Activated CD8-positive, alpha-beta memory T cell treated with anti-CD3 and anti-CD28 coated beads, Interleukin-2, amount 50 U/mL, for 24 hours (primary cell): Measurements from ENCODE around the gene LGMN.

ENCODE experiments used
- DNase-seq: peaks from one replicate; pipeline ENCODE4 v3.0.0-alpha.2; 2020; ENCODE audit errors: extremely low read depth

LGMN gene

GRCh38 chr14:92675976-92676375 lies 72.5 kb downstream of the LGMN start:
- no peak for DNase-seq

DNA sequence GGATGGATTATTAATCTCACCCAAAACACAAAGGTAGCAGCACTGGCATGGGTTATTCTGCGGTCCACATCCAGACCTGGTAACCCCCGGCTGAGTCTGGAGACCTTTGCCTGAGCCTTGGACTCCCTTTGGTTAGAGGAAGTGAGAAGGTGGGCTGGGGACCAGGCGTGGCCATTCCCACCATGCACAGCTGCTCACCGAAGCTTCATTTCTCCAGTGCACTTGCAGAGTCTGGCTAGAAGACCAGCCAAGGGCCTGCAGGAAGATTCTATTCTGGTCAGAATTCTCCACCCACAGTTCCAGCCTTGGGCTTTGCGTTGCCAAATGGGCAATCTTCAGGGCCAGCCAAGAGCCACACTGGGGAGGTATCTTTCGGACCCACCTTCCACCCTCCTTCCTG lies 73.0 kb downstream of the LGMN start:
- no peak for DNase-seq

GRCh38 chr14:92673601-92674150 lies 74.8 kb downstream of the LGMN start:
- DNase-seq = no peak

GRCh38 chr14:92670643-92671366 lies 77.6 kb downstream of the LGMN start:
- no peak for DNase-seq

- no peak for DNase-seq
These were observed 78.3 kb downstream of the LGMN start for GRCh38 chr14:92670160-92670559.

GRCh38 chr14:92668276-92668973 lies 80.0 kb downstream of the LGMN start:
- DNase-seq = no peak

- DNase-seq = no peak
These were observed 82.2 kb downstream of the LGMN start for GRCh38 chr14:92666251-92666650.

DNA sequence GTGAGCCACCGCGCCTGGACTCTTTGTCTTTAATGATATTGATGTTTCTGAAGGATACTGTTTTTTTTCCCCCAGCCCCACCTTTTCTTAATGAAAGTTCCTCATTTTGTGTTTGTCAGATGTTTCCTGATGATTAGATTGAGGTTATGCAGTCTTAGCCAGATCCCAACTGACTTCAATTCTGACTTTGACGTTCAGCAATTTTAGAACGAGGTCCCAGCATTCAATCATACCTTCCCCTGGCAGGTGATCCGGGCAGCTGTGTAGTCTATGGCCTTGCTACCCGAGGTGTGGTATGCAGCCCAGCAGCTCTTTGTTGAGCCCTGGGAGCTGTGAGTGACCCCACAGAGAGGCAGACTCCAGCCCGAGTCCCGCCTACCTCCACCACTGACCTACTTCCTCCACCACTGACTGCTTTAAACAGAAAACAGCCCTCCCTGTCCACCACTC lies 82.7 kb downstream of the LGMN start:
- DNase-seq = no peak

DNA sequence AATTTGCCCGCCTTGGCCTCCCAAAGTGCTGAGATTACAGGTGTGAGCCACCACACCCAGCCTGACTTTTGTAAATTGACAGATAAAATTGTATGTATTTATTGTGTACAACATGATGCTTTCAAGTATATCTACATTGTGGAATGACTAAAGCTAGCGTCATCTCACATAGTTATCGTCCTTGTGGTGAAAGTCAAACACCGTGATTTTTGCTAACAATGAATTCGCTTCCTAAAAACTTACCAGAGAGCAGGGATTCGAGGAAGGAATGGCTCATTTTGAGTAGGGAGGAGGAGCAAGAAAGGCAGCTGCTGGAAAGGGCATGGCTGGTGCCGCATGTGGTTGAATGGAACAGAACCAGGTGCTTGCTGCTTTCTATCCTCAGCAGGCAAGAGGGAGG lies 85.4 kb downstream of the LGMN start:
- no peak for DNase-seq

DNA sequence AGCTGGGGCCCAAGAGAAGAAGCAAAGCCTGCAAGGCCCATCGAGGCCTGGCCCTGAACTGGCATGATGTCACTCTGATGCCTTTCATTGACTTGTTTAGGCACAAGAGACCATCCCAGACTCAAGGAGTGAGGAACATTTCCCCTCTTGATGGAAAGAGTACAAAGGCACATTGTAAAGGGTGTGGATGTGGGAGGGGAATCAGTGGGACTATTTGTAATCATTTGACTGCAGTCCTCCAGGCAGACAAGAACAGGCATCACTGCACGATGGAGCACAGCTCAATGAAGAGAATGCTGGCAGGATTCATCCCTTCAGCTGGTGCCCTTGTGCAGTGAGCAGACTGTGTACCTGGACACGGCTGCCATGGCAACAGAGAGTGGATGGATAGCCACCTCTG lies 87.9 kb downstream of the LGMN start:
- DNase-seq = no peak

DNA sequence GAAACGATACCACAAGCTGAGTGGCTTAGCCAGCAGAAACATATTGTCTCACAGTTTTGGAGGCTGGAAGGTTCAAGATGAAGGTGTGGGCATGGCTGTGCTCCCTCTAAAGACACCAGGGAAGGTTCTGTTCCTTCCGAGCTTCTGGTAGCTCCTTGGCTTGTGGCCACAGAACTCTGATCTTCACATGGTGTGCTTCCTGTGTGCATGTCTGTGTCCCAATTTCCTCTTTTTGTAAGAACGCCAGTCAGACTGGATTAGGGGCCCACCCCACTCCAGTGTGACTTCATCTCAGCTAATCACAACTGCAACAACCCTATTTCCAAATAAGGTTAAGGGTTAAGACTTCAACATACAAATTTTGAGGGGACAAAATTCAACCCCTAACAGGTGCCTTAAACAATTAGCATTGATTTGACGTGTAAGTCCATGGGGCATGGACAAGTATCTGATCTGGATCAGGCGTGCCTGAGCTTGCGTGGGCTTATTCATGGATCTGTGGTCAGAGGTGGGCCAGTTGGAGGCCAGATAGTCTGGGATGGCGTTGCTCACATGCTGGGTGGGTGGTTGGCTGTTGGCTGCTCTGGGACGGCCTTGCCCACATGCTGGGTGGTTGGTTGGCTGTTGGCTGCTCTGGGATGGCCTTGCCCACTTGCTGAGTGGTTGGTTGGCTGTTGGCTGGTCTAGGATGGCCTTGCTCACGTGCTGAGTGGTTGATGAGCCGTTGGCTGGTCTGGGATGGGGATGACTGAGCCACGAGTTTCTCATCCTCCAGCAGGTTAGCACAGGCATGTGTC lies 88.5 kb downstream of the LGMN start:
- DNase-seq = no peak

DNA sequence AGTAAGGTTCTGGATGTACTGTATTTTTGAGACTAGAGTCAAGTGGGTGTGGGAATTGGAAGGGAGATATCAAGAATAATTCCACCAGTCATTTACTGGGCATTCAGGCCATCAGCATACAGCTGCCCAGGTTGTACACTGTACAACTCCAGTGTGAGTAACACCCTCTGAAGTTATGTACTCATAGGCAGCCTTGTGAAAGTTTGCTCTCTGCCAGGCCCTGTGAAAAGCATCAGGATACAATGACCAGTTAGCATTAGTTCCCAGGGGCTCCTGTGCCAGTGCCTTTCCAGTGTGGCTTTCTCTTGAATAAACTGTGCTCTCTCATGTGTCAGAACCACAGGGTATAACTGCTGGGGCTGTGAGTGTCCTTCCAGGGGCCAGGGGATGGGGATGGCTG lies 89.7 kb downstream of the LGMN start:
- no peak for DNase-seq

- DNase-seq = no peak
These were observed 90.3 kb downstream of the LGMN start for GRCh38 chr14:92658160-92658559.

DNA sequence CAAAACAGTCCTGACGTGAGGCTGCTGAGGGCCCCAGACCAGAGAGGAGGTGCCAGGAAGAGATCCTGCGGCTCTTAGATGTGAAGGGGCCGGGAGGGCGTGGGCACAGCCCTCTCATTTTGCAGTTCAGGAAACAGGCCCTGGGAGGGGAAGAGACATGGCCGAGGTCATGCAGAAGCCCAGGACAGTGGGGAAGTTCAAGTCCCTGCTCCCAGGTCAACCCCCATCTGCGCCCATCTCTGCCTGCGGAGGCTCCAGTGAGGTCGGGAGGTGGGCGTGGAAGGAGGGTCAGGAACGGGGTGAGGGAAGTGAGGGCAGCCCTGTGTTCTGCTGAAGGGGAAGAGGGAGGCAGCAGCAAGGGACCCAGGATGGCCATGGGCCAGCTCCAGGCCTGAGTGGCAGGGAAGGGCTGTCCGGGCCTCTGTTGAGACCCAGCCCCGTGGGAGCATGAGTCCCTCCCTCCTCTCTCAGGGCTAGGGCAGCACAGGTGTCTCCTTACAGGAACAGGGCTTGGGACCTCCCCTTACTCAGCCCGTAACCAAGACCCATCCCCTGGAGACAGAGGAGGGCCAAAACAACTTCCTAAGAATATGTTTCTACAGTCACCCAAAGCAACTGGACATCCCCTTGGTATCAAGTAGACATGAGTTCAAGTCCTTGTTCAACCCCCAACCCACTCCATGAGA lies 90.8 kb downstream of the LGMN start:
- no peak for DNase-seq

DNA sequence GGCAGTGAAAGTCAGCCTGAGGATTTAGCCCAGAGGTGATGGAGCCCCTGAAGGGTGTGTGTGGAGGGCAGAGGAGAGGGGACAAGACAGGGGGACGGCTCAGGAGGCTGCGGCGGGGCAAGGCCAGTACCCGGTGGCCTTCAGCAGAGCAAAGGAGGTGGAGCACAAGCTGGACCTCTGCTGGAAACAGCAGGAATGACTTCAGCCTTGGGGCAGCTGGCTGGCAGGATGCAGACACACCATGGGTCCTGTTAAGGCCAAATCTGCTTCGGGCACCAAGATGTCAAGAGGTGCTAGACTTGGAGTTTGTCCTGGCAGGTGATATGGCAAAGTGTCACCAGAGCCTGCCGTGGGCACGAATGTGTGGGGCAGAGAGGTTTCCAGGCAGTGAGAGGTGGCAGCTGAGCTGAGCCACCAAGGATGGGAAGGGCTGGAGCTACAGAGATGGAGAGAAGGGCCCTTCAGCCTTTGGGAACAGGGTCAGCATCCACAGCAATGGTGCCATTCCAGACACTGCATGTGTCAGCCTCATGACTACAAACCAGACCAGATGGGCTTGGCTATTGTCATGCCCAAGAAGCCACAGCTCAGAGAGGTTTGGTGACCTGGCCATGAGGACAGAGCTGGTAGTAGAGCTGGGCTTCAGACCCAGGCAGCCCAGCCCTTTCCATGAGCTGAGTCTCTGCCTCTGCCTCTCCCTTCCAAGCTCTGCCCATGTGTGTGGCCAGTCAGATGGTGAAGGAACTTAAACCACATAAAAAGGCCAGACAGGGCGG lies 91.9 kb downstream of the LGMN start:
- no peak for DNase-seq

DNA sequence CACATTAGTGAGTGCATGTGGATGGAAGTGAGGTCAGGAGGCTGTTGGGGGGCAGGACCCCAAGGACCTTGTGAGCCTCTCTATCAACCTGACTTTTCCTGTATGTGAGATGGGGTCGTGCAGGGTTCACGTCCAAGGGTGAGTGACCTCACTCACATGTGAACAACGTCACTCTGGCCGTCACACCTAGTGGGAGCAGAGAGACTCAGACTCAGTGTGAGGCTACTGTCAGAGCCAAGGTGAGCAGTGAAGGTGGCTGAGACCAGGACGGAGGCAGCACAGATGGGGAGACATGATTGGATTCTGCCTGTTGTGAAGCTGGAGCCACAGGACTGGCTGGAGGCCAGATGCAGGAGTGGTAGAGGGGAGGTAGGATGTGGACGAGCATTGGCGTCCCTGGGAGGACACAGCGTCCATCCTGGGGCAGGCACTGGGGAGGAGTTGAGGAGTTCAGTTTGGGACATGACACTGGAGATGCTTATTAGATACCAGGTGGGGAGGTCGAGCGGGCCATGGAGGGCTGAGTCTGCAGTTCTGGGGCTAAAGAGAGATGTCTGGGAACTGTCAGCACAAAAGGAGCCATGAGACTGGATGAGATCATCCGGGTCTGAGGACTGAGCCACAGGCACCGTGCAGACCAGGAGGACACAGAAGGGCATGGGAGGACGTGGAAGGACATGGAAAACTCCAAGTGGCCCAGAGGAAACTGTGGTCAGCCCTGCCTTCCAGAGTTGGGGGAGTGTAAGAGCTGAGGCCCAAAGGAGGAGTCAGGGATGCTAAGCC lies 92.8 kb downstream of the LGMN start:
- DNase-seq = no peak

DNA sequence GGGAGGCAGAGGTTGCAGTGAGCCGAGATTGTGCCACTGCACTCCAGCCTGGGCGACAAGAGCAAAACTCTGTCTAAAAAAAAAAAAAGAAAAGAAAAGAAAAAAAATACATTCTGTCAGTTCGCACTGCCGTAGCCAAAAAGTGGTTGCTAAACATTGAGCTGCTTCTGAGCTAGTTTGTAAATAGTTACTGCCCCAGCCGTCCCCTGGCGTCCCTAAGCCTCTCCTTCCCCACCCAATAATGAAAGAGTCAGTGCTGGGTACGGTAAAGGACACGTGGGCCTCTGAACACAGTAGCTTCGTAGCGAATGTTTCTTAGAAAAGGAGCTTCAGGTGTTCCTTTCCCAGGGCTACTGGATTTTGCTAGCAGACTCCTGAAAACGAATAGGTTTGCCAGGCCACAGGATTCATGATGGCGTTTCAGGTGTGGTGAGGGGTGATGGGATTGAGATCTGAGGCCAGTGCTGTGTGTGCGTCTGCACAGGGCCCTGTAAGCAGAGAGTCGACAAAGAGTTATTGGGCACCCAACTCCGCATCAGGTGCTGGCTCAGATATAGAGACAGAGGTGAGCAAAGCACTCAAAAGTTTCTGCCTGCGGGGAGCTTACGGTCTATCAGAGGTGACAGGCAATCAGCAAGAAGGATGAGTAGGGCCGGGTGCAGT lies 94.1 kb downstream of the LGMN start:
- no peak for DNase-seq
